Panc1 (cell line): Measurements from ENCODE around the gene ERG. TPM values are rescaled to one million over a fixed set of nuclear protein-coding genes. Genes with fewer than 3 reads are reported as not detected.

Source experiments
- ATAC-seq: fragments of 200-7000 bp; cut with Tn5 transposase; 2 replicates; pipeline ENCODE4 v1.9.1; 2020; ENCODE audit warnings: mild to moderate bottlenecking, moderate library complexity
- BruUV-seq: library from RNA; stranded (reverse); fragments of 400-500 nt; replicated peaks from 2 replicates; lab custom pipeline; 2021; lab: Mats Ljungman, UMichigan
- CTCF ChIA-PET: fragments of 300-600 bp; sonication (Branson Sonifier 250); formaldehyde crosslinking; loops from one replicate; lab custom pipeline; 2022; ENCODE audit warnings: antibody characterized with exemption; lab: Charles Lee
- POLR2A ChIA-PET: fragments of 300-600 bp; sonication (Branson Sonifier 250); formaldehyde crosslinking; loops from one replicate; lab custom pipeline; 2022; ENCODE audit warnings: antibody characterized with exemption; lab: Charles Lee
- DNase-seq: peaks from one replicate; pipeline ENCODE4 v3.0.0-alpha.2; 2010; ENCODE audit warnings: low read depth, low spot score
- H3K27ac ChIP-seq: 2 replicates; pipeline ENCODE4 v1.5.1; 2011; ENCODE audit warnings: mild to moderate bottlenecking, low read length, inconsistent platforms
- H3K27me3 ChIP-seq: fragments of 200-500 bp; sonication (Bioruptor generic); 2 replicates; pipeline ENCODE4 v1.6.0; 2014; ENCODE audit warnings: low read length, inconsistent platforms; ENCODE audit not compliant: control insufficient read depth, insufficient read depth
- H3K36me3 ChIP-seq: fragments of 200-500 bp; sonication (Bioruptor generic); 2 replicates; pipeline ENCODE4 v1.5.1; 2014; ENCODE audit warnings: inconsistent platforms, mild to moderate bottlenecking, low read length, moderate library complexity; ENCODE audit not compliant: control insufficient read depth, insufficient read depth
- H3K4me1 ChIP-seq: 2 replicates; pipeline ENCODE4 v1.5.1; 2011; ENCODE audit warnings: inconsistent platforms, mild to moderate bottlenecking, low read length, moderate library complexity; ENCODE audit not compliant: control insufficient read depth, insufficient read depth
- H3K4me3 ChIP-seq, 2 experiments: 2 replicates each; pipeline ENCODE4 v1.5.1; 2011 to 2012; ENCODE audit warnings: low read depth in 2 of 2, low read length in 2 of 2, mild to moderate bottlenecking in 2 of 2, inconsistent platforms in 1 of 2, moderate library complexity in 1 of 2
- H3K9me3 ChIP-seq: fragments of 200-500 bp; sonication (Bioruptor generic); 2 replicates; pipeline ENCODE4 v1.5.1; 2014; ENCODE audit warnings: low read depth, mild to moderate bottlenecking, inconsistent platforms, low read length, moderate library complexity; ENCODE audit not compliant: control insufficient read depth, insufficient read depth
- POLR2AphosphoS5 ChIP-seq: IDR thresholded peaks from 2 replicates; pipeline ENCODE4 v1.6.1; 2012; ENCODE audit warnings: mild to moderate bottlenecking, low read depth, low read length, moderate library complexity
- SIN3A ChIP-seq: IDR thresholded peaks from 2 replicates; pipeline ENCODE4 v1.6.1; 2012; ENCODE audit warnings: low read depth, mild to moderate bottlenecking, low read length, moderate library complexity, borderline replicate concordance; ENCODE audit not compliant: insufficient read depth
- TCF7L2 ChIP-seq: IDR thresholded peaks from 2 replicates; pipeline ENCODE4 v1.6.1; 2011; ENCODE audit warnings: mild to moderate bottlenecking, low read depth, low read length, inconsistent platforms
- in situ Hi-C: cut with HindIII; loops from 2 replicates; pipeline ENCODE4 v1.10.0; 2016; ENCODE audit warnings: low sequenced_read_pairs, low pct_unique_long_range_greater_than_20kb
- intact Hi-C: fragments of 100-400 bp; cut with micrococcal nuclease; formaldehyde crosslinking; loops from one replicate; pipeline ENCODE4 v1.10.0; 2022; ENCODE audit not compliant: unreplicated experiment
- total RNA-seq: library from RNA; stranded (reverse); gene quantifications from one replicate; pipeline ENCODE4 v1.2.1, GENCODE V29; 2021; ENCODE audit not compliant: unreplicated experiment
- TF ChIP-seq, protein P1 (sequence below): fragments of 450-650 bp; IDR thresholded peaks from 2 replicates; pipeline ENCODE4 v1.5.1; 2017; ENCODE audit warnings: mild to moderate bottlenecking
- TF ChIP-seq, protein P2 (sequence below), 2 experiments: IDR thresholded peaks; 2 replicates each; pipeline ENCODE4 v1.6.1; 2011 to 2012; ENCODE audit warnings: low read depth in 2 of 2, control low read depth in 1 of 2, low read length in 1 of 2, mild to moderate bottlenecking in 1 of 2, moderate library complexity in 1 of 2; ENCODE audit not compliant: insufficient read depth in 1 of 2

The ERG gene
- total RNA-seq, 1 experiment from 2014 or later, result 0.49 TPM

DNA sequence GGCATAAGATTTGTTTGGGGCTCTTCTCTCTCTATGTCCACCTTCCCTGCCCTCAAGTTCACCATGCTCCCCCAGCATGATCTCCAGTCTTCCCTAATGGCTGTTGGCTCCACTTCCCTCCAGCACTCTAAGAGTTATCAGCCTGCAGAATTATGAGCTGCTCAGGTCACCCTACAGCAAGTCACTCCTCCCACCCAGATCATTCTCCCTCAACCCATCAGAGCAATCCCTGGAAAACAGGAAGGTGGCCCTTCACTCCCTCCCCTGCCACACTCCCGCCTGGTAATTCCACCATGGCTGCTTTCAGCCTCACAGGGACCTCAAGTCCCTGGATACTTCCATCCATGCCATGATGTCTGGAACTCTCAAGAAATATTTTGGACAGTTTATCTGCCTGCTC lies 137.0 kb downstream of the ERG start:
- intact Hi-C loops (no loop called here), in situ Hi-C loops (no loop called here)
- no peaks in the 10 kb centered on the region for H3K36me3 ChIP-seq
- H3K4me3 ChIP-seq, result no peak overlapping the region
- no peaks in the 10 kb centered on the region for H3K27me3 ChIP-seq
- H3K9me3 ChIP-seq, result no peaks in the 10 kb centered on the region
- H3K27ac ChIP-seq, result no peak overlapping the region
- no peak for DNase-seq
- no TSS peak for BruUV-seq
- TF ChIP-seq, protein P1, sequence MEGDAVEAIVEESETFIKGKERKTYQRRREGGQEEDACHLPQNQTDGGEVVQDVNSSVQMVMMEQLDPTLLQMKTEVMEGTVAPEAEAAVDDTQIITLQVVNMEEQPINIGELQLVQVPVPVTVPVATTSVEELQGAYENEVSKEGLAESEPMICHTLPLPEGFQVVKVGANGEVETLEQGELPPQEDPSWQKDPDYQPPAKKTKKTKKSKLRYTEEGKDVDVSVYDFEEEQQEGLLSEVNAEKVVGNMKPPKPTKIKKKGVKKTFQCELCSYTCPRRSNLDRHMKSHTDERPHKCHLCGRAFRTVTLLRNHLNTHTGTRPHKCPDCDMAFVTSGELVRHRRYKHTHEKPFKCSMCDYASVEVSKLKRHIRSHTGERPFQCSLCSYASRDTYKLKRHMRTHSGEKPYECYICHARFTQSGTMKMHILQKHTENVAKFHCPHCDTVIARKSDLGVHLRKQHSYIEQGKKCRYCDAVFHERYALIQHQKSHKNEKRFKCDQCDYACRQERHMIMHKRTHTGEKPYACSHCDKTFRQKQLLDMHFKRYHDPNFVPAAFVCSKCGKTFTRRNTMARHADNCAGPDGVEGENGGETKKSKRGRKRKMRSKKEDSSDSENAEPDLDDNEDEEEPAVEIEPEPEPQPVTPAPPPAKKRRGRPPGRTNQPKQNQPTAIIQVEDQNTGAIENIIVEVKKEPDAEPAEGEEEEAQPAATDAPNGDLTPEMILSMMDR, result no peak
- TF ChIP-seq SIN3A (no peak), TCF7L2 (no peak), POLR2AphosphoS5 (no peak)
- TF ChIP-seq, protein P2, sequence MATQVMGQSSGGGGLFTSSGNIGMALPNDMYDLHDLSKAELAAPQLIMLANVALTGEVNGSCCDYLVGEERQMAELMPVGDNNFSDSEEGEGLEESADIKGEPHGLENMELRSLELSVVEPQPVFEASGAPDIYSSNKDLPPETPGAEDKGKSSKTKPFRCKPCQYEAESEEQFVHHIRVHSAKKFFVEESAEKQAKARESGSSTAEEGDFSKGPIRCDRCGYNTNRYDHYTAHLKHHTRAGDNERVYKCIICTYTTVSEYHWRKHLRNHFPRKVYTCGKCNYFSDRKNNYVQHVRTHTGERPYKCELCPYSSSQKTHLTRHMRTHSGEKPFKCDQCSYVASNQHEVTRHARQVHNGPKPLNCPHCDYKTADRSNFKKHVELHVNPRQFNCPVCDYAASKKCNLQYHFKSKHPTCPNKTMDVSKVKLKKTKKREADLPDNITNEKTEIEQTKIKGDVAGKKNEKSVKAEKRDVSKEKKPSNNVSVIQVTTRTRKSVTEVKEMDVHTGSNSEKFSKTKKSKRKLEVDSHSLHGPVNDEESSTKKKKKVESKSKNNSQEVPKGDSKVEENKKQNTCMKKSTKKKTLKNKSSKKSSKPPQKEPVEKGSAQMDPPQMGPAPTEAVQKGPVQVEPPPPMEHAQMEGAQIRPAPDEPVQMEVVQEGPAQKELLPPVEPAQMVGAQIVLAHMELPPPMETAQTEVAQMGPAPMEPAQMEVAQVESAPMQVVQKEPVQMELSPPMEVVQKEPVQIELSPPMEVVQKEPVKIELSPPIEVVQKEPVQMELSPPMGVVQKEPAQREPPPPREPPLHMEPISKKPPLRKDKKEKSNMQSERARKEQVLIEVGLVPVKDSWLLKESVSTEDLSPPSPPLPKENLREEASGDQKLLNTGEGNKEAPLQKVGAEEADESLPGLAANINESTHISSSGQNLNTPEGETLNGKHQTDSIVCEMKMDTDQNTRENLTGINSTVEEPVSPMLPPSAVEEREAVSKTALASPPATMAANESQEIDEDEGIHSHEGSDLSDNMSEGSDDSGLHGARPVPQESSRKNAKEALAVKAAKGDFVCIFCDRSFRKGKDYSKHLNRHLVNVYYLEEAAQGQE (IDR thresholded peaks at IDR 0.05; ENCODE audit: insufficient read depth in 1 of 2, low read depth in 2 of 2, low read length in 1 of 2), result no peak
- ChIA-PET POLR2A (no interaction called here), CTCF (no interaction called here)
- no peaks in the 10 kb centered on the region for H3K4me1 ChIP-seq
- ATAC-seq, result no peak

DNA sequence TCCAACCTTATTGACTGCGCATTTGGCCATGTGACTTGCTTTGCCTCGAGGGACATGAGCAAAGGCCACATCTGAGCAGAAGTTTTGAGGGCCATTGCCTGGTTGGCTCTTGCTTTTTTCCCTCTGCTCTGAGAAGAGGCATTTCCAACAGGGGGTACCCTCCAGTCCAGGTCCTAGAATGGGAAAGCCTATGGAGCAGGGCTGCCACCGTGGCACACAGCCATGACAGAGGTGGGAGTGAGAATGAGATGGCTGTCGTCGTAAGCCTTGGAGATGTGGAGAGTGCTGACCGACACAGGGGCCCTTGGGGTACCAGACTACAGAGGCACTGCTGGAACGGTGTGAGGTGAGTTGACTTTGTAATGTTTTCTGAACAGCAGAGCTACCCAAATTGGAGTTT lies 138.4 kb downstream of the ERG start:
- no peaks in the 10 kb centered on the region for H3K36me3 ChIP-seq
- TF ChIP-seq SIN3A (no peak), TCF7L2 (no peak), POLR2AphosphoS5 (no peak)
- TF ChIP-seq, protein P2 (IDR thresholded peaks at IDR 0.05; ENCODE audit: insufficient read depth in 1 of 2, low read depth in 2 of 2, low read length in 1 of 2), result no peak
- TF ChIP-seq, protein P1, result no peak
- no peaks in the 10 kb centered on the region for H3K4me1 ChIP-seq
- no TSS peak for BruUV-seq
- no peaks in the 10 kb centered on the region for H3K27me3 ChIP-seq
- H3K4me3 ChIP-seq, result no peak overlapping the region
- CTCF ChIA-PET, result no interaction called here
- no peak overlapping the region for H3K27ac ChIP-seq
- no peaks in the 10 kb centered on the region for H3K9me3 ChIP-seq
- ATAC-seq, result no peak
- in situ Hi-C loops, result no loop called here
- POLR2A ChIA-PET, result no interaction called here
- intact Hi-C loops, result loop anchor here (5.0 to 10.0 kb wide), 2 partner anchors 188 to 655 kb away; no protein-coding TSS in a partner anchor
- no peak for DNase-seq
